Urinary bladder (tissue), 4 donors: ENCODE data around the gene SARDH. TPM values are rescaled to one million over a fixed set of nuclear protein-coding genes. Genes with fewer than 3 reads are reported as not detected.
"Not testable (repeated sequence)": the region's sequence is repeated elsewhere in the genome, so short reads cannot be mapped to it uniquely, and the experiment has no call there.

Source experiments
- DNase-seq: peaks from one replicate; pipeline ENCODE4 v3.0.0-alpha.2; 2015; ENCODE audit errors: extremely low spot score
- H3K27ac ChIP-seq: one replicate; pipeline ENCODE4 v1.5.1; 2013; ENCODE audit warnings: low read depth, mild to moderate bottlenecking, moderate library complexity
- H3K36me3 ChIP-seq: one replicate; pipeline ENCODE4 v1.6.1; 2013; ENCODE audit warnings: mild to moderate bottlenecking, moderate library complexity; ENCODE audit not compliant: insufficient read depth
- H3K4me1 ChIP-seq: one replicate; pipeline ENCODE4 v1.6.1; 2013; ENCODE audit warnings: mild to moderate bottlenecking, moderate library complexity; ENCODE audit not compliant: insufficient read depth
- H3K4me3 ChIP-seq: one replicate; pipeline ENCODE4 v1.5.1; 2013; ENCODE audit warnings: low read depth, low read length
- WGBS: extraction: QIAGEN DNeasy Blood & Tissue Kit; methylation state at CpG from one replicate; pipeline ENCODE4 v1.1.7; 2013; 5-methylcytosine and 5-hydroxymethylcytosine counted together
- polyA plus RNA-seq: library from polyadenylated mRNA; stranded (reverse); fragments of 200-250 nt; gene quantifications from one replicate; pipeline ENCODE4 v1.2.3, GENCODE V29; 2013
- total RNA-seq: library from RNA; depleted of rRNA; stranded (reverse); fragments of >200 nt; gene quantifications from one replicate; pipeline ENCODE4 v1.2.3, GENCODE V29; 2014
- donor health status: healthy with polysubstance abuse.
- donor health status: healthy.

SARDH gene
- total and polyA plus RNA-seq, 2 donors: 1.5 to 4.9 TPM

DNA sequence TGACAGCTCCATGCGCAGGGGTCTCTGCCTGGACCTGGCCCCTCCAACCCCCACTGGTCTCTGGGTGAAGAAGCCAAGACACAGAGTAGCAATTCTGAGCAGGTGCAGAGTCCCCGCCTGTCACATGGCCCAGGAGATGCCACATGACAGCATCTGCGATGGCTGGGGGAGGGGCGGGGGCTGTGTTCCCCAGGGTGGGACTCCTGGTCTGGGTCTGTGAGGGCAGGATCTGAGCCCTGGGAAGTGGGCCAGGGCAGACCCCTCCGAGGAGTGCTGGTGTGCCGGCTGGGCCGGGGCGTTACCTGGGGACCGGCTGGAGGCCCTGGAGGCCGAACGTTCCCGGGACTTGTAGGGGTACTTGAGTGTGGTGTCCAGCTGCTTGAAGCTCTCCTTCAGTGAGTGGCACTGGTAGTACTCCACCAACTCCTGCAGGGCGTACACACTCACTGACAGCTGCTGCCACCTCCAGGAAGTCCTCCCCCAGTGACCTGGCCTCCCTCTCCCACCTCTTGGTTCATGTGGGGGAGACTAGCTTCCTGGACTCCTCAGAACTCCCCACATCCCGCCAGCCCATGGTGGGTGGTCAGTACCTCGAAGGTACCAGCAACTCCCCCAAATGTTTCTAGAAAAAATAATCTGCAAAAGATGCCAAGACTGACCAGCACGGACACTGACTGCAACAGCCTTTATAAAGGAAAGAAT, 32.1 kb upstream of the SARDH start:
- no peak for DNase-seq
- Histone ChIP-seq H3K36me3 (peaks cover 9% of the 10 kb centered on the region), H3K4me1 (no peaks in the 10 kb centered on the region), H3K27ac (no peak overlapping the region), H3K4me3 (no peak overlapping the region)
- WGBS: 92% methylated on average over 16 of the region's 16 CpGs

GRCh38 chr9:133769511-133770075, 31.4 kb upstream of the SARDH start:
- 94% methylated on average over 17 of the region's 17 CpGs for WGBS
- peaks cover 9% of the 10 kb centered on the region for H3K36me3 ChIP-seq

DNA sequence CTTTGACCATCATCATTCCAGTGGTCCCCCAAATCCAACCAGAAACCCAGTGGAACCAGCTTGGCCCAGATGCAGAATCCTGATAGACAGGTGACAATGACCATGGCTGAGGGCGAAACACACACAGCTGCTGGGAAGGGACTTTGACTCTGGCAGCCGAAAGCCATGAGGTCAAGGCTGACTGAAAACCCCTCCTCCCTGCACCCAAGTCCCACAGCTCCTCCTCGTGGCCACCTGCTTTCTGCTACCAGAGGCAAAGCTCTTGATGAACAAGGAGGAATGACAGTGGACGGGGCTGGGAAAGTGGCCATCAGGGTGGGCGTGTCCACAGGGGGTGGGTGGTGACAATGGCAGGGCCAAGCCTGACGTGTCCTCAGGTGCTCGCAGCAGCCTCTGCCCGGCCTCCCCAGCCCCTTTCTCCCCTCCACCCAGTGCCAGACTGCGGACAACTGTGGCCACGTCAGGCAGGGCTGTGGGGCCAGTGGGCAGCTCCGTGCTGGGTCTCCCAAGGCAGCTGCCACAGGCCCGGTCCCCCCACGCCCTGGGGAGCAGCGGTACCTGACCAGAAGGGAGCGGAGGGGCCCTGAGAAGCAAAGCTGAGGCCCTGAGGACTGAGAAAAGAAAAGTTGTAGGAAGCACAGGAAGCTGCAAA, 30.8 kb upstream of the SARDH start:
- Histone ChIP-seq H3K36me3 (peaks cover 5% of the 10 kb centered on the region), H3K4me3 (no peak overlapping the region), H3K27ac (no peak overlapping the region), H3K4me1 (no peaks in the 10 kb centered on the region)
- WGBS: 88% methylated on average over 15 of the region's 15 CpGs
- no peak for DNase-seq

More at GRCh38 chr9:133769511-133770075, 31.4 kb upstream of the SARDH start:
- no peak for DNase-seq
- H3K4me1 ChIP-seq: no peaks in the 10 kb centered on the region
- no peak overlapping the region for H3K27ac ChIP-seq
- H3K4me3 ChIP-seq: no peak overlapping the region

GRCh38 chr9:133768371-133768858, 30.3 kb upstream of the SARDH start:
- Histone ChIP-seq H3K4me3 (no peak overlapping the region), H3K36me3 (peaks cover 4% of the 10 kb centered on the region), H3K27ac (no peak overlapping the region), H3K4me1 (no peaks in the 10 kb centered on the region)
- DNase-seq: no peak
- WGBS: 98% methylated on average over 17 of the region's 17 CpGs

DNA sequence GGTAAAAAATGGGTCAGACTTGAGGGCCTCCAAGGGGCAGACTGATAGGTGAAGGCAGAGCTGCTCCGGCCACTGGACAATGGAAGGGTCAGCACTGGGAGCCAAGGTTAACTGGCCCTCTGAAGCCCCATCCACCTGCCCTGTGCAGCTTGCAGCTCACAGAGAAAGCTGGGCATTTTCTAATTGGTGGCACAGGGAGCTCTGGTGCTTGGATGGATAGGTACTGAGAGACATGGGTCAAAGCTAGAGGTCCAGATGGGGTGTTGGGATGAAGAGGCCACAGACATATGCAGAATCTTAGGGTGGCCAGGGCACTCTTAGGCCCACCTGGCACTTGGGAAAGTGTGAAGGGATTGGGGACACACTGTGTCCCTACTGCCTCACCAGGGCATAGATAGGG, 29.5 kb upstream of the SARDH start:
- WGBS: 100% methylated on average over 1 of the region's 1 CpG
- Histone ChIP-seq H3K4me1 (no peaks in the 10 kb centered on the region), H3K27ac (no peak overlapping the region), H3K4me3 (no peak overlapping the region), H3K36me3 (peaks cover 5% of the 10 kb centered on the region)
- no peak for DNase-seq

DNA sequence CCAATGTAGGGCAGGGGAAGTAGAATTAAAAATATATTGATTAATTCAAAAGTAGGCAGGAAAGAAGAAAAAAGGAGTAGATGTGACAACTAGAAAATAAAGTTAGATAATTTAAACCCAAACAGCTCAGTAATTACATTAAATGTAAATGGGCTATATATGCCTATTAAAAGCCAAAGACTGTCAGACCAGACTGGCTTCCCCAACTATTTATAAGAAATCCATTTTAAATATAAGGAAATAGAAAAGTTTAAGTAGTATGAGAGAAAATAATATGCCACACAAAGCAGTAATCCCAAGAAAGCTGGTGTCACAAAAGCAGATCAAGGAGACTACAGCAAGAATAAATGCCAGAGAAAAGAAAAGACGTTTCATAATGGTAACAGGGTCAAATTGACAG, 28.9 kb upstream of the SARDH start:
- DNase-seq: no peak
- Histone ChIP-seq H3K36me3 (peaks cover 5% of the 10 kb centered on the region), H3K4me3 (no peak overlapping the region), H3K4me1 (no peaks in the 10 kb centered on the region), H3K27ac (no peak overlapping the region)
- 97% methylated on average over 1 of the region's 1 CpG for WGBS

DNA sequence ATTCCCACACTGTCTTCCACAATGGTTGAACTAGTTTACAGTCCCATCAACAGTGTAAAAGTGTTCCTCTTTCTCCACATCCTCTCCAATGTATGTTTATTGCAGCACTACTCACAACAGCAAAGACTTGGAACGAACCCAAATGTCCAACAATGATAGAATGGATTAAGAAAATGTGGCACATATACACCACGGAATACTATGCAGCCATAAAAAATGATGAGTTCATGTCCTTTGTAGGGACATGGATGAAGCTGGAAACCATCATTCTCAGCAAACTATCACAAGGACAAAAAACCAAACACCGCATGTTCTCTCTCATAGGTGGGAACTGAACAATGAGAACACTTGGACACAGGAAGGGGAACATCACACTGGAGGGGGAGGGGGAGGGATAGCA, 28.1 kb upstream of the SARDH start:
- not testable (repeated sequence) for H3K27ac ChIP-seq, H3K36me3 ChIP-seq, DNase-seq, H3K4me1 ChIP-seq, H3K4me3 ChIP-seq
- WGBS: 72% methylated on average over 3 of the region's 3 CpGs

- whole genome bisulfite sequencing: 84% methylated on average over 26 of the region's 26 CpGs
- Histone ChIP-seq H3K36me3 (peaks cover 2% of the 10 kb centered on the region), H3K27ac (no peak overlapping the region), H3K4me3 (no peak overlapping the region), H3K4me1 (no peaks in the 10 kb centered on the region)
- no peak for DNase-seq
These were observed 25.4 kb upstream of the SARDH start for GRCh38 chr9:133763272-133764183.

DNA sequence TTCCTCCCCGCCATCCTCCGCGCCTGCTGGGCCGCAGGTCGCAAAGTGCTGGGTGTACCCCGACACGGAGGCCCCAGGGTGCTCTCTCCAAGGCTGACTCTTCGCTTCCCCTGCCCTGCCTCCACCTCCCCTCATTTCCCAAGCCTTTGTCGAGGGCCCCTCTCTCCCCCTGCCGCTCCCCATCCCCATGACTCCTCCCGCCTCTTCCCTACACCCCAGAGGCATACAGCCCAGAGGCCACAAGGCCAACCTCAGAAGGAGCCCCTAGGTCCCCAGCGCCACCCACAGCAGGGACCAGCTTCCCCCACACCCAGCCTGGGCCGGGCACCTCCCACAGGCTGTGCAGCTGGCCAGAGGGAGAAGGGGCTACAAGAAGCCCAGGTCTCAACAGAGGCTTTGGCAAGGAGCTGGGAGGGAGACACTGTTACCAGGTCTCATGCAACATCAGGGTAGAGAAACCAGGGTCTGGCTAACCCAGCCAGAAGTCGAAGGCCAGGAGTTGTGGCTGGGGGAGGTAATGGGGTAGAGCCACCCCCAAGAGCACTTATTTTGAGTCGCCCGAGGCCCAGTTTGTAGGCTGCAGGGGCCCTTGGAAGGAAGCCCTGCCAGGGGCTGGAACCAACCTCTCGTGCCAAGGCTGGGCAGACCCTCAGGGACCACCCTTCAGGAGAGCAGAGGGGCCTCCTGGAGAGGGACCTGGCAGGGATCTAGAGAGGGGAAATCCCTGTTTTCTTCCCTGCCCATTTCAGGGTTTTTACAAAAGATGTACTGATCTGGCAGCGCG, 24.5 kb upstream of the SARDH start:
- Histone ChIP-seq H3K4me3 (no peak overlapping the region), H3K27ac (no peak overlapping the region), H3K4me1 (no peaks in the 10 kb centered on the region), H3K36me3 (peaks cover 2% of the 10 kb centered on the region)
- WGBS: 90% methylated on average over 19 of the region's 19 CpGs
- DNase-seq: no peak

DNA sequence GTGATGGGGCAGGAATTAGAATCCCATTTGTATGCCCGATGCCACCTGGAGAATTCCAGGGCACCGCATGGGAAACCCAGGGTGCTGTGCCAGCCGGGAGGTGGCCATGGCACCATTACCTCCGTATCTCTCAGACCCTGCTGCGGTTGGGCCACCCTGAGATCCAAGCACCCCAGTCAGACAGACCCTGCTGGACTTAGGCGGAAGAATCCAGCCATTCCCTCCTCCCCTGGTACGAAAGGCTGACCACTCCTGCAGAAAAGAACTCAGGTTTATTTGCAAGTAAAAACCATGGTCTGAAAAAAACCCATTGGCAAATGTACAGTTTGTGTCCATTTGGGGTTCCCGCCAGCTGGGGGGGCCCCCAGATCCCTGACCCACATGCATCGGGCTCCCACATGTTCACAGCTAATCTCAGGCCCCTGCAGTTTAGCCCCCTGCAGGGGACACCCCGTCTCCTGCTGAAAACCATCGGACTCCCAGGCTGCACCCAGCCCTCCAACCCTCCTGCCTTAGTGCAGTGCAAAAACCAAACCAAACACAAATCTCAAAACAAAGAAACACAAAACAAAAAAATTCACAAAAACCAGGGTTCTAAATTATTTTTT, 23.6 kb upstream of the SARDH start:
- H3K4me1 ChIP-seq: no peaks in the 10 kb centered on the region
- H3K27ac ChIP-seq: no peak overlapping the region
- 79% methylated on average over 11 of the region's 11 CpGs for WGBS
- peaks cover 2% of the 10 kb centered on the region for H3K36me3 ChIP-seq
- DNase-seq: no peak
- H3K4me3 ChIP-seq: no peak overlapping the region

DNA sequence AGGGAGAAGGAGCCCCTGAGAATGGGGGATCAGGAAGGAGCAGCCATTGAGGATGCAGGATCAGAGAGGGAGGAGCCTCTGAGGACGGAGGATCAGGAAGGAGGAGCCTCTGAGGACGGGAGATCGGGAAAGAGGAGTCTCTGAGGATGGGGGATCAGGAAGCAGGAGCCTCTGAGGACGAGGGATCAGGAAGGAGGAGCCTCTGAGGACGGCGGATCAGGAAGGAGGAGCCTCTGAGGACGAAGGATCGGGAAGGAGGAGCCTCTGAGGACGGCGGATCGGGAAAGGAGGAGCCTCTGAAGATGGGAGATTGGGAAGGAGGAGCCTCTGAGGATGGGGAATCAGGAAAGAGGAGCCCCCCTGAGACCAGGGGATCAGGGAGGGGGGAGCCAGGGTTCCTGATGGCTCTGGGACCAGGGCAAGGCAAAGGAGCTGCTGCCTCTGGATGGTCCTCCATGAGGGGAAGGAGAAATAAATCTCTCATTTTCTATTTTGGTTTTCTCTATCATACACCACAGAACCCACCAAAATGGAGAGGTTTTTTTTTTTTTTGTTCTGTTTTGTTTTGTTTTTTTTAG, 22.6 kb upstream of the SARDH start:
- no peak for DNase-seq
- H3K4me1 ChIP-seq: no peaks in the 10 kb centered on the region
- WGBS: 71% methylated on average over 10 of the region's 11 CpGs

DNA sequence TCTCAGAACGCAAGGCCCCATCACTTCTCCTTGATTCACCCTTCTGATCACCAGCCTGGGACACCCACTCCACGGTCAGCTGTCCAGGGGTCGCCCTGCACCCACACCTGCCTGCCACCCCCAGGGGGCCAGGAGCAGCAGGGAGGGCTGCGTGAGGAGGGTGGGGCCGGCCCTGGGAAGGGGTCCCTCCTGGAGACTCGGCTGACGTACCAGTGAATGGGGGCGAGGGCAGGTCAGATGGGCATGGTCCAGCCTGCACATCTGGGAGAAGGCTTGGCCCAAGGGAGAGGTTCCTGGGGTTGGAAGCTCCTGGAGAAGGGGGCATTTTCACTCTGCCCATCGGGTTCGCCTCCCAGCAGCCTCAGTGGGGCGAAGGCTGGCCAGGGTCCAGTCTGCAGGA, 21.8 kb upstream of the SARDH start:
- H3K4me1 ChIP-seq: no peaks in the 10 kb centered on the region
- no peak overlapping the region for H3K4me3 ChIP-seq
- H3K27ac ChIP-seq: no peak overlapping the region
- WGBS: 78% methylated on average over 11 of the region's 11 CpGs
- DNase-seq: no peak
- H3K36me3 ChIP-seq: peaks cover 2% of the 10 kb centered on the region

More for the DNA sequence above, 22.6 kb upstream of the SARDH start:
- peaks cover 2% of the 10 kb centered on the region for H3K36me3 ChIP-seq
- H3K4me3 ChIP-seq: no peak overlapping the region
- no peak overlapping the region for H3K27ac ChIP-seq
